H9 (cell line): ENCODE results near the gene THEM5. TPM values are rescaled to one million over a fixed set of nuclear protein-coding genes. Genes with fewer than 3 reads are reported as not detected.

Source experiments
- DNase-seq: peaks from one replicate; pipeline ENCODE4 v3.0.0-alpha.2; 2017
- H2AFZ ChIP-seq: one replicate; pipeline ENCODE4 v1.6.1; 2013; ENCODE audit warnings: mild to moderate bottlenecking, low read length, control low read depth, moderate library complexity
- H2AK5ac ChIP-seq: 2 replicates; pipeline ENCODE4 v1.6.1; 2013; ENCODE audit warnings: low read length, control low read depth, mixed read lengths; ENCODE audit not compliant: insufficient read length
- H2BK120ac ChIP-seq: one replicate; pipeline ENCODE4 v1.6.1; 2013; ENCODE audit warnings: low read depth, mild to moderate bottlenecking, low read length, control low read depth, inconsistent platforms; ENCODE audit not compliant: poor library complexity, severe bottlenecking
- H2BK12ac ChIP-seq: 2 replicates; pipeline ENCODE4 v1.6.1; 2013; ENCODE audit warnings: low read length, control low read depth, mixed read lengths, low read depth; ENCODE audit not compliant: insufficient read length
- H2BK15ac ChIP-seq: 2 replicates; pipeline ENCODE4 v1.6.1; 2013; ENCODE audit warnings: low read depth, low read length, control low read depth
- H2BK20ac ChIP-seq: one replicate; pipeline ENCODE4 v1.6.1; 2013; ENCODE audit warnings: low read depth, mild to moderate bottlenecking, low read length, control low read depth, inconsistent platforms; ENCODE audit not compliant: poor library complexity, severe bottlenecking
- H2BK5ac ChIP-seq: 2 replicates; pipeline ENCODE4 v1.6.1; 2013; ENCODE audit warnings: low read length, control low read depth, mixed read lengths; ENCODE audit not compliant: insufficient read length
- H3K14ac ChIP-seq: 2 replicates; pipeline ENCODE4 v1.6.1; 2013; ENCODE audit warnings: low read length, control low read depth; ENCODE audit not compliant: insufficient read depth
- H3K18ac ChIP-seq: 2 replicates; pipeline ENCODE4 v1.6.1; 2013; ENCODE audit warnings: low read depth, mild to moderate bottlenecking, mixed read lengths, low read length, control low read depth; ENCODE audit not compliant: insufficient read length
- H3K23ac ChIP-seq: 2 replicates; pipeline ENCODE4 v1.6.1; 2013; ENCODE audit warnings: low read length, control low read depth, mixed read lengths, low read depth; ENCODE audit not compliant: insufficient read length
- H3K23me2 ChIP-seq: 2 replicates; pipeline ENCODE4 v1.6.1; 2013; ENCODE audit warnings: low read depth, mild to moderate bottlenecking, mixed read lengths, low read length, control low read depth; ENCODE audit not compliant: insufficient read length, poor library complexity, severe bottlenecking
- H3K27ac ChIP-seq: 2 replicates; pipeline ENCODE4 v1.5.1; 2013; ENCODE audit warnings: low read length, control low read depth, mixed read lengths, low read depth; ENCODE audit not compliant: insufficient read length
- H3K27me3 ChIP-seq: 2 replicates; pipeline ENCODE4 v1.6.1; 2013; ENCODE audit warnings: low read length, control low read depth, inconsistent platforms; ENCODE audit not compliant: insufficient read depth
- H3K4ac ChIP-seq: 2 replicates; pipeline ENCODE4 v1.6.1; 2013; ENCODE audit warnings: low read depth, mild to moderate bottlenecking, control low read depth, inconsistent platforms, low read length, moderate library complexity
- H3K4me1 ChIP-seq: 2 replicates; pipeline ENCODE4 v1.6.1; 2013; ENCODE audit warnings: low read length, control low read depth, inconsistent platforms; ENCODE audit not compliant: insufficient read depth
- H3K4me2 ChIP-seq: 2 replicates; pipeline ENCODE4 v1.6.1; 2013; ENCODE audit warnings: low read length, control low read depth, mixed read lengths; ENCODE audit not compliant: insufficient read length, insufficient read depth
- H3K56ac ChIP-seq: 2 replicates; pipeline ENCODE4 v1.6.1; 2013; ENCODE audit warnings: low read depth, mild to moderate bottlenecking, mixed read lengths, low read length, control low read depth; ENCODE audit not compliant: insufficient read length
- H3K79me1 ChIP-seq: 2 replicates; pipeline ENCODE4 v1.6.1; 2013; ENCODE audit warnings: low read depth, mild to moderate bottlenecking, moderate library complexity, low read length, control low read depth, inconsistent platforms; ENCODE audit not compliant: insufficient read depth, poor library complexity, severe bottlenecking
- H3K79me2 ChIP-seq: 2 replicates; pipeline ENCODE4 v1.6.1; 2013; ENCODE audit warnings: low read length, control low read depth, inconsistent platforms; ENCODE audit not compliant: insufficient read depth
- H3K9ac ChIP-seq: 2 replicates; pipeline ENCODE4 v1.6.1; 2013; ENCODE audit warnings: low read length, control low read depth, mixed read lengths; ENCODE audit not compliant: insufficient read length; ENCODE audit errors: extremely low read depth
- H3K9me3 ChIP-seq: one replicate; pipeline ENCODE4 v1.6.1; 2013; ENCODE audit warnings: low read depth, low read length, inconsistent platforms; ENCODE audit not compliant: control insufficient read depth
- H3T11ph ChIP-seq: one replicate; pipeline ENCODE4 v1.6.1; 2013; ENCODE audit warnings: mild to moderate bottlenecking, low read length, control low read depth, inconsistent platforms
- H4K20me1 ChIP-seq: one replicate; pipeline ENCODE4 v1.6.1; 2013; ENCODE audit not compliant: control insufficient read depth, insufficient read length, insufficient read depth
- H4K5ac ChIP-seq: 2 replicates; pipeline ENCODE4 v1.6.1; 2013; ENCODE audit warnings: low read depth, mild to moderate bottlenecking, mixed read lengths, low read length, control low read depth; ENCODE audit not compliant: insufficient read length
- H4K8ac ChIP-seq: replicated peaks from 2 replicates; pipeline ENCODE4 v1.6.1; 2013; ENCODE audit warnings: low read length, control low read depth, mixed read lengths, low read depth; ENCODE audit not compliant: insufficient read length
- H4K91ac ChIP-seq: 2 replicates; pipeline ENCODE4 v1.6.1; 2013; ENCODE audit warnings: low read depth, mild to moderate bottlenecking, moderate library complexity, mixed read lengths, low read length, control low read depth; ENCODE audit not compliant: insufficient read length
- H3K27ac Mint-ChIP-seq, 3 experiments: 2 replicates in 2 of 3; 3 replicates in 1 of 3; pipeline ENCODE4 v1.8.0; 2020 to 2021; ENCODE audit warnings: mixed read lengths in 3 of 3, mild to moderate bottlenecking in 1 of 3, moderate library complexity in 1 of 3
- H3K27me3 Mint-ChIP-seq: 2 replicates; pipeline ENCODE4 v1.8.0; 2021; ENCODE audit warnings: low read depth, mild to moderate bottlenecking, moderate library complexity, mixed read lengths
- H3K36me3 Mint-ChIP-seq, 3 experiments: 2 replicates in 2 of 3; 3 replicates in 1 of 3; pipeline ENCODE4 v1.8.0; 2020 to 2021; ENCODE audit warnings: low read depth in 3 of 3, mixed read lengths in 3 of 3; ENCODE audit not compliant: insufficient read depth in 1 of 3
- H3K4me1 Mint-ChIP-seq, 2 experiments: 2 replicates each; pipeline ENCODE4 v1.8.0; 2020; ENCODE audit warnings: mixed read lengths in 2 of 2
- H3K4me3 Mint-ChIP-seq, 2 experiments: 2 replicates in 1 of 2; 3 replicates in 1 of 2; pipeline ENCODE4 v1.8.0; 2020 to 2021; ENCODE audit warnings: mild to moderate bottlenecking in 2 of 2, mixed read lengths in 2 of 2, moderate library complexity in 1 of 2
- H3K9me3 Mint-ChIP-seq, 2 experiments: 2 replicates in 1 of 2; 3 replicates in 1 of 2; pipeline ENCODE4 v1.8.0; 2020; ENCODE audit warnings: mild to moderate bottlenecking in 2 of 2, mixed read lengths in 2 of 2, moderate library complexity in 1 of 2
- WGBS: extraction: QIAGEN DNeasy Blood & Tissue Kit; methylation state at CpG from one replicate; pipeline ENCODE4 v1.1.7; 2013; ENCODE audit warnings: missing lambda C conversion rate, low lambda C conversion rate, mixed read lengths; ENCODE audit not compliant: insufficient read length; ENCODE audit errors: extremely low coverage; 5-methylcytosine and 5-hydroxymethylcytosine counted together
- total RNA-seq: library from RNA; stranded (reverse); gene quantifications from 2 replicates; pipeline ENCODE4 v1.2.1, GENCODE V29; 2021
- TF ChIP-seq, protein P1 (sequence below): fragments of 200-600 bp; sonication (generic); conservative IDR thresholded peaks from 3 replicates; pipeline ENCODE4 v1.8.0; 2021; ENCODE audit warnings: antibody characterized with exemption, mild to moderate bottlenecking

The THEM5 gene
- total RNA-seq, 1 experiment from 2014 or later: not detected

DNA sequence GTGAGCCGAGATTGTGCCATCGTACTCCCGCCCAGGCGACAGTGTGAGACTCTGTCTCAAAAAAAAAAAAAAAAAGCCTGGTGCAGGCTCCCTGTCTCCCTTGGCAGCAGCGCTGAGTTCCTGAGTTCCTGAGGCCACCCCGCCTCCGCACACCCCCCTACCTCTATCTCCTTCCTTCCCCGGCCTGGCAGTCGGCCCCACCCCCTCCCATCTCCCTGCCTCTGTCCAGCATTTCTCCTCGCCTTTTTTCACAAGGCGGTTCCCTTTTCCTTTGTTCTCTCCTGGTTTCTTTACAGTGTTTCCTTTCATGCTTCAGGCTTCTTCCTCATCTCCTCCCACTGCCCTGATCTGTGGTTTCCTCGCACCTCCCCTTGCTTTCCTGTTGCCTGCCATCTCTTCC is 24.6 kb downstream of the THEM5 start:
- Histone ChIP-seq H3K4ac (no peak overlapping the region), H2BK120ac (no peak overlapping the region), H2BK5ac (no peak overlapping the region), H3K9ac (no peak overlapping the region), H3K27ac (no peak overlapping the region), H3K14ac (no peak overlapping the region), H3K4me1 (peaks cover 16% of the 10 kb centered on the region; the same call in 1 of the 2 replicates), H2AK5ac (no peak overlapping the region), H3K27me3 (no peaks in the 10 kb centered on the region), H3K23me2 (no peaks in the 10 kb centered on the region), H2AFZ (no peak overlapping the region), H3K56ac (no peak overlapping the region), H3K79me2 (no peaks in the 10 kb centered on the region), H3K18ac (no peak overlapping the region), H4K91ac (no peak overlapping the region), H3K79me1 (no peaks in the 10 kb centered on the region), H3K23ac (no peak overlapping the region), H4K20me1 (no peaks in the 10 kb centered on the region), H3K9me3 (no peaks in the 10 kb centered on the region), H3K4me2 (peak overlapping the region; percentile 11), H2BK12ac (no peak overlapping the region), H3T11ph (no peak overlapping the region), H4K5ac (no peak overlapping the region), H2BK20ac (no peak overlapping the region), H2BK15ac (no peak overlapping the region), H4K8ac (no peak overlapping the region)
- WGBS: no CpG with 5 or more reads among the region's 12 CpGs
- peaks cover 37 to 46% of the 10 kb centered on the region in 2 experiments for H3K4me1 Mint-ChIP-seq
- no peaks in the 10 kb centered on the region for H3K36me3 Mint-ChIP-seq
- H3K4me3 Mint-ChIP-seq: peak overlapping the region; percentile 47 to 63
- peak; percentile 83 for DNase-seq
- H3K9me3 Mint-ChIP-seq: no peaks in the 10 kb centered on the region
- peaks cover 5% of the 10 kb centered on the region for H3K27me3 Mint-ChIP-seq
- H3K27ac Mint-ChIP-seq: peak overlapping the region in 2 of 3 experiments; percentile 44 to 98; a peak in 4 of 7 replicates
- TF ChIP-seq, protein P1, sequence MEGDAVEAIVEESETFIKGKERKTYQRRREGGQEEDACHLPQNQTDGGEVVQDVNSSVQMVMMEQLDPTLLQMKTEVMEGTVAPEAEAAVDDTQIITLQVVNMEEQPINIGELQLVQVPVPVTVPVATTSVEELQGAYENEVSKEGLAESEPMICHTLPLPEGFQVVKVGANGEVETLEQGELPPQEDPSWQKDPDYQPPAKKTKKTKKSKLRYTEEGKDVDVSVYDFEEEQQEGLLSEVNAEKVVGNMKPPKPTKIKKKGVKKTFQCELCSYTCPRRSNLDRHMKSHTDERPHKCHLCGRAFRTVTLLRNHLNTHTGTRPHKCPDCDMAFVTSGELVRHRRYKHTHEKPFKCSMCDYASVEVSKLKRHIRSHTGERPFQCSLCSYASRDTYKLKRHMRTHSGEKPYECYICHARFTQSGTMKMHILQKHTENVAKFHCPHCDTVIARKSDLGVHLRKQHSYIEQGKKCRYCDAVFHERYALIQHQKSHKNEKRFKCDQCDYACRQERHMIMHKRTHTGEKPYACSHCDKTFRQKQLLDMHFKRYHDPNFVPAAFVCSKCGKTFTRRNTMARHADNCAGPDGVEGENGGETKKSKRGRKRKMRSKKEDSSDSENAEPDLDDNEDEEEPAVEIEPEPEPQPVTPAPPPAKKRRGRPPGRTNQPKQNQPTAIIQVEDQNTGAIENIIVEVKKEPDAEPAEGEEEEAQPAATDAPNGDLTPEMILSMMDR: no peak
